SK-N-SH (cell line): Measurements from ENCODE around the gene C12orf56. TPM values are rescaled to one million over a fixed set of nuclear protein-coding genes. Genes with fewer than 3 reads are reported as not detected.

Experiments
- CTCF ChIA-PET: fragments of 300-600, 350-600 bp; formaldehyde crosslinking; extraction: SDS; loops from one replicate; lab custom pipeline; 2021; lab: Yijun Ruan, JAX
- POLR2A ChIA-PET: fragments of 350-600 bp; sonication (Branson Sonifier 250); formaldehyde crosslinking; extraction: SDS; loops from one replicate; lab custom pipeline; 2020; ENCODE audit warnings: antibody characterized with exemption, inconsistent platforms; lab: Yijun Ruan, JAX
- DNase-seq: peaks from one replicate; pipeline ENCODE4 v3.0.0; 2012
- H2AFZ ChIP-seq: fragments of 200-600 bp; sonication (generic); 2 replicates; pipeline ENCODE4 v1.8.1; 2016; ENCODE audit warnings: antibody characterized with exemption, mild to moderate bottlenecking, low read depth
- H3F3A ChIP-seq: fragments of 200-600 bp; sonication (generic); replicated peaks from 2 replicates; pipeline ENCODE3; 2016; ENCODE audit warnings: antibody characterized with exemption, mild to moderate bottlenecking; ENCODE audit not compliant: insufficient read depth
- H3K27ac ChIP-seq, 2 experiments: fragments of 200-500 bp in 1 of 2; fragments of 200-600 bp in 1 of 2; sonication (Bioruptor generic) in 1 of 2; sonication (generic), shearing (Covaris generic) in 1 of 2; 2 replicates each; pipeline versions ENCODE4 v1.5.1 to v1.6.1; 2014 to 2016; ENCODE audit warnings: low read depth in 2 of 2, inconsistent platforms in 1 of 2, low read length in 1 of 2, mild to moderate bottlenecking in 1 of 2, mixed read lengths in 1 of 2
- H3K27me3 ChIP-seq: fragments of 200-600 bp; sonication (generic), shearing (Covaris generic); 2 replicates; pipeline ENCODE4 v1.6.1; 2016; ENCODE audit warnings: mixed run types; ENCODE audit not compliant: insufficient read depth
- H3K36me3 ChIP-seq, 2 experiments: fragments of 200-500 bp in 1 of 2; fragments of 200-600 bp in 1 of 2; sonication (Bioruptor generic) in 1 of 2; sonication (generic) in 1 of 2; replicated peaks in 1 of 2; 2 replicates each; pipeline versions ENCODE3 to v1.5.1; 2014 to 2016; ENCODE audit warnings: low read length in 1 of 2, mild to moderate bottlenecking in 1 of 2; ENCODE audit not compliant: insufficient read depth in 2 of 2, control insufficient read depth in 1 of 2
- H3K4me1 ChIP-seq, 2 experiments: fragments of 200-500 bp in 1 of 2; fragments of 200-600 bp in 1 of 2; sonication (Bioruptor generic) in 1 of 2; sonication (generic), shearing (Covaris generic) in 1 of 2; 2 replicates each; pipeline versions ENCODE4 v1.5.1 to v1.6.1; 2014 to 2016; ENCODE audit warnings: low read depth in 1 of 2, low read length in 1 of 2, mixed run types in 1 of 2; ENCODE audit not compliant: insufficient read depth in 2 of 2, control insufficient read depth in 1 of 2
- H3K4me2 ChIP-seq: fragments of 200-600 bp; sonication (generic), shearing (Covaris generic); 2 replicates; pipeline ENCODE4 v1.6.1; 2017; ENCODE audit warnings: mixed run types
- H3K4me3 ChIP-seq, 2 experiments: fragments of 200-500 bp in 1 of 2; fragments of 200-600 bp in 1 of 2; sonication (Bioruptor generic) in 1 of 2; sonication (generic), shearing (Covaris generic) in 1 of 2; 2 replicates each; pipeline versions ENCODE4 v1.5.1 to v1.8.1; 2014 to 2016; ENCODE audit warnings: low read depth in 2 of 2, inconsistent platforms in 1 of 2, low read length in 1 of 2, mild to moderate bottlenecking in 1 of 2, mixed read lengths in 1 of 2, moderate library complexity in 1 of 2
- H3K79me2 ChIP-seq: fragments of 200-600 bp; sonication (generic); 2 replicates; pipeline ENCODE4 v1.8.1; 2017; ENCODE audit warnings: mild to moderate bottlenecking; ENCODE audit not compliant: insufficient read depth
- H3K9ac ChIP-seq: fragments of 200-600 bp; sonication (generic); 2 replicates; pipeline ENCODE4 v1.6.1; 2017; ENCODE audit warnings: mixed run types
- H3K9me2 ChIP-seq: fragments of 200-600 bp; sonication (generic); 2 replicates; pipeline ENCODE4 v1.6.1; 2017; ENCODE audit warnings: mixed run types
- H3K9me3 ChIP-seq: fragments of 200-600 bp; sonication (generic); 2 replicates; pipeline ENCODE4 v1.6.1; 2017; ENCODE audit warnings: mixed run types, mild to moderate bottlenecking, moderate library complexity
- H4K20me1 ChIP-seq: fragments of 200-600 bp; sonication (generic); 2 replicates; pipeline ENCODE4 v1.6.1; 2017; ENCODE audit warnings: mild to moderate bottlenecking, mixed run types; ENCODE audit not compliant: insufficient read depth
- ELF1 ChIP-seq: IDR thresholded peaks from 2 replicates; pipeline ENCODE4 v1.4.0; 2012
- EP300 ChIP-seq, 2 experiments: IDR thresholded peaks; 2 replicates each; pipeline versions ENCODE4 v1.4.0 to v1.6.1; 2012; ENCODE audit warnings: borderline replicate concordance in 1 of 2, low read depth in 1 of 2, low read length in 1 of 2
- FOSL2 ChIP-seq: IDR thresholded peaks from 2 replicates; pipeline ENCODE4 v1.4.0; 2012; ENCODE audit warnings: low read depth, mild to moderate bottlenecking, moderate library complexity, borderline replicate concordance
- GABPA ChIP-seq: IDR thresholded peaks from 2 replicates; pipeline ENCODE4 v1.4.0; 2012; ENCODE audit warnings: low read depth, mild to moderate bottlenecking
- GATA2 ChIP-seq: sonication (generic); formaldehyde crosslinking; IDR thresholded peaks from 2 replicates; pipeline ENCODE4 v1.5.0; 2020; ENCODE audit warnings: mild to moderate bottlenecking, missing genetic modification reagents
- MEF2A ChIP-seq: IDR thresholded peaks from 2 replicates; pipeline ENCODE4 v1.4.0; 2012; ENCODE audit warnings: low read depth, borderline replicate concordance
- NFIC ChIP-seq: IDR thresholded peaks from 2 replicates; pipeline ENCODE4 v1.4.0; 2012; ENCODE audit warnings: borderline replicate concordance
- PBX3 ChIP-seq: IDR thresholded peaks from 2 replicates; pipeline ENCODE4; 2012
- POLR2AphosphoS5 ChIP-seq: IDR thresholded peaks from 2 replicates; pipeline ENCODE4 v1.6.1; 2012; ENCODE audit warnings: low read depth, low read length
- RCOR1 ChIP-seq: fragments of 150-350 bp; IDR thresholded peaks from 2 replicates; pipeline ENCODE4 v1.6.1; 2017; ENCODE audit warnings: antibody characterized with exemption, low read length
- RXRA ChIP-seq: IDR thresholded peaks from 2 replicates; pipeline ENCODE4 v1.4.0; 2012; ENCODE audit warnings: low read depth, mild to moderate bottlenecking, borderline replicate concordance
- SIN3A ChIP-seq: IDR thresholded peaks from 2 replicates; pipeline ENCODE4 v1.6.1; 2012; ENCODE audit warnings: low read depth, mild to moderate bottlenecking, low read length, moderate library complexity, borderline replicate concordance
- SMC3 ChIP-seq: IDR thresholded peaks from 2 replicates; pipeline ENCODE4 v1.6.1; 2012; ENCODE audit warnings: low read depth, low read length, improper control_type of control experiment
- TAF1 ChIP-seq: IDR thresholded peaks from 2 replicates; pipeline ENCODE4 v1.6.1; 2012; ENCODE audit warnings: low read depth, mild to moderate bottlenecking, low read length, moderate library complexity, borderline replicate concordance
- TCF12 ChIP-seq: IDR thresholded peaks from 2 replicates; pipeline ENCODE4 v1.4.0; 2012
- USF1 ChIP-seq: IDR thresholded peaks from 2 replicates; pipeline ENCODE4 v1.4.0; 2012; ENCODE audit warnings: low read depth, borderline replicate concordance
- YY1 ChIP-seq: IDR thresholded peaks from 2 replicates; pipeline ENCODE4 v1.4.0; 2012; ENCODE audit warnings: low read depth, mild to moderate bottlenecking
- WGBS: methylation state at CpG from one replicate; pipeline ENCODE4 v1.1.6; 2017; ENCODE audit warnings: low lambda C conversion rate; 5-methylcytosine and 5-hydroxymethylcytosine counted together
- polyA plus RNA-seq, 3 experiments: library from polyadenylated mRNA; depleted of rRNA; stranded (reverse); fragments of >200 nt; gene quantifications; 2 replicates each; pipeline ENCODE4 v1.2.3, GENCODE V29; 2012

The C12orf56 gene
- polyA plus RNA-seq, 1 of the 3 experiments (the other 2 are of a cell fraction) = not detected

- Histone ChIP-seq H3K9me2 (no peaks in the 10 kb centered on the region), H4K20me1 (no peaks in the 10 kb centered on the region), H3K4me3 (no peak overlapping the region), H3K36me3 (no peaks in the 10 kb centered on the region), H3K4me2 (no peak overlapping the region), H3K27me3 (no peaks in the 10 kb centered on the region), H3K4me1 (no peaks in the 10 kb centered on the region), H3K9me3 (no peaks in the 10 kb centered on the region), H3F3A (no peaks in the 10 kb centered on the region), H2AFZ (no peak overlapping the region), H3K9ac (no peak overlapping the region), H3K27ac (no peak overlapping the region), H3K79me2 (no peaks in the 10 kb centered on the region)
- TF ChIP-seq RXRA = no peak
- TF ChIP-seq MEF2A = no peak
- no peak for TF ChIP-seq SMC3
- no peak for TF ChIP-seq TAF1
- TF ChIP-seq POLR2AphosphoS5 = no peak
- TF ChIP-seq ELF1 = no peak
- no peak for TF ChIP-seq GABPA
- WGBS = 96% methylated on average over 18 of the region's 18 CpGs
- ChIA-PET CTCF (no interaction called here), POLR2A (no interaction called here)
- DNase-seq = no peak
Observed at GRCh38 chr12:64389154-64389553, 1.4 kb downstream of the C12orf56 start.

- Histone ChIP-seq H3K4me1 (no peaks in the 10 kb centered on the region), H3K27ac (no peak overlapping the region), H3K4me3 (no peak overlapping the region), H3K4me2 (no peak overlapping the region), H3K9ac (no peak overlapping the region), H4K20me1 (no peaks in the 10 kb centered on the region), H3F3A (no peaks in the 10 kb centered on the region), H3K27me3 (no peaks in the 10 kb centered on the region), H3K9me3 (no peaks in the 10 kb centered on the region), H3K9me2 (no peaks in the 10 kb centered on the region), H3K36me3 (no peaks in the 10 kb centered on the region), H2AFZ (no peak overlapping the region), H3K79me2 (no peaks in the 10 kb centered on the region)
- WGBS = 96% methylated on average over 6 of the region's 6 CpGs
- TF ChIP-seq RXRA = no peak
- peak; percentile 28 for TF ChIP-seq NFIC
- POLR2A ChIA-PET = no interaction called here
- no peak for DNase-seq
- CTCF ChIA-PET = no interaction called here
Observed at GRCh38 chr12:64387197-64387816, 3.3 kb downstream of the C12orf56 start.

- WGBS = 28% methylated on average over 2 of the region's 2 CpGs
- Histone ChIP-seq H3K4me1 (no peaks in the 10 kb centered on the region), H3K9ac (no peak overlapping the region), H4K20me1 (no peaks in the 10 kb centered on the region), H2AFZ (no peak overlapping the region), H3K4me2 (no peak overlapping the region), H3K27ac (no peak overlapping the region), H3K36me3 (no peaks in the 10 kb centered on the region), H3K4me3 (no peak overlapping the region), H3K27me3 (no peaks in the 10 kb centered on the region), H3F3A (no peaks in the 10 kb centered on the region), H3K9me3 (no peaks in the 10 kb centered on the region), H3K79me2 (no peaks in the 10 kb centered on the region), H3K9me2 (no peaks in the 10 kb centered on the region)
- no peak for DNase-seq
- POLR2A ChIA-PET = no interaction called here
- TF ChIP-seq RCOR1 (no peak), TCF12 (0 out of 2 replicates have a peak, but pooled peaks have one; percentile 27), GATA2 (CRISPR knock-in tag) (no peak), YY1 (no peak), EP300 (IDR thresholded peaks at IDR 0.05; ENCODE audit: borderline replicate concordance in 1 of 2, low read depth in 1 of 2, low read length in 1 of 2) (0 out of 4 replicates have a peak, but pooled peaks of 1 of the 2 experiments have one; percentile 6), FOSL2 (peak; percentile 40; the same call in 1 of the 2 replicates), RXRA (no peak), USF1 (no peak), PBX3 (peak; percentile 24; the same call in 1 of the 2 replicates), SIN3A (no peak)
- CTCF ChIA-PET = no interaction called here
Observed at GRCh38 chr12:64385468-64385867, 5.1 kb downstream of the C12orf56 start.
